Caco-2 (cell line): Measurements from ENCODE around the gene WDR6. TPM values are rescaled to one million over a fixed set of nuclear protein-coding genes. Genes with fewer than 3 reads are reported as not detected.

Experiments used
- BruUV-seq: library from RNA; stranded (reverse); fragments of 400-500 nt; replicated peaks from 2 replicates; lab custom pipeline; 2021; lab: Mats Ljungman, UMichigan
- CTCF ChIA-PET: fragments of 300-600 bp; sonication (Branson Sonifier 250); formaldehyde crosslinking; loops from one replicate; lab custom pipeline; 2022; ENCODE audit warnings: antibody characterized with exemption; lab: Charles Lee
- POLR2A ChIA-PET: fragments of 300-600 bp; sonication (Branson Sonifier 250); formaldehyde crosslinking; loops from one replicate; lab custom pipeline; 2022; ENCODE audit warnings: antibody characterized with exemption; lab: Charles Lee
- DNase-seq, 2 experiments: peaks; one replicate each; pipeline versions ENCODE4 v3.0.0 to v3.0.0-alpha.2; 2020 to 2022
- H3K27me3 ChIP-seq: replicated peaks from 2 replicates; pipeline ENCODE4 v1.6.0; 2011; ENCODE audit warnings: low read length; ENCODE audit not compliant: control insufficient read depth, insufficient read depth
- H3K36me3 ChIP-seq: 2 replicates; pipeline ENCODE4 v1.5.1; 2011; ENCODE audit warnings: low read length; ENCODE audit not compliant: control insufficient read depth, insufficient read depth
- H3K4me1 ChIP-seq: fragments of 250-450 bp; sonication (Bioruptor Pico); 2 replicates; pipeline ENCODE4 v1.5.1; 2020; ENCODE audit warnings: mild to moderate bottlenecking
- H3K4me3 ChIP-seq: 2 replicates; pipeline ENCODE4 v1.5.1; 2011; ENCODE audit warnings: low read depth, mild to moderate bottlenecking, control low read depth, low read length
- H3K9me3 ChIP-seq: fragments of 250-450 bp; sonication (Bioruptor Pico); 2 replicates; pipeline ENCODE4 v1.5.1; 2020; ENCODE audit warnings: mild to moderate bottlenecking, moderate library complexity
- H3K27ac Mint-ChIP-seq: one replicate; pipeline ENCODE4 v1.8.0; 2022; ENCODE audit warnings: mixed read lengths; ENCODE audit not compliant: unreplicated experiment
- H3K27me3 Mint-ChIP-seq: one replicate; pipeline ENCODE4 v1.8.0; 2022; ENCODE audit warnings: mixed read lengths; ENCODE audit not compliant: insufficient read depth, unreplicated experiment
- H3K36me3 Mint-ChIP-seq: one replicate; pipeline ENCODE4 v1.8.0; 2022; ENCODE audit warnings: mild to moderate bottlenecking, mixed read lengths; ENCODE audit not compliant: insufficient read depth, unreplicated experiment
- H3K4me1 Mint-ChIP-seq: one replicate; pipeline ENCODE4 v1.8.0; 2022; ENCODE audit warnings: low read depth, mixed read lengths; ENCODE audit not compliant: unreplicated experiment
- H3K4me3 Mint-ChIP-seq: one replicate; pipeline ENCODE4 v1.8.0; 2022; ENCODE audit warnings: mild to moderate bottlenecking, moderate library complexity, mixed read lengths; ENCODE audit not compliant: unreplicated experiment
- H3K9me3 Mint-ChIP-seq: one replicate; pipeline ENCODE4 v1.8.0; 2022; ENCODE audit warnings: mixed read lengths; ENCODE audit not compliant: unreplicated experiment
- intact Hi-C: fragments of 100-400 bp; cut with micrococcal nuclease; formaldehyde crosslinking; loops from one replicate; pipeline ENCODE4 v1.10.0; 2022; ENCODE audit not compliant: unreplicated experiment
- total RNA-seq: library from RNA; stranded (reverse); gene quantifications from 2 replicates; pipeline ENCODE4 v1.2.3, GENCODE V29; 2022
- TF ChIP-seq, protein P1 (sequence below), 2 experiments: fragments of 200-600 bp in 1 of 2; IDR thresholded peaks; 1 replicate in 1 of 2; 2 replicates in 1 of 2; pipeline versions ENCODE4 v1.5.1 to v1.8.0; 2011 to 2022; ENCODE audit warnings: antibody characterized with exemption in 1 of 2, control low read depth in 1 of 2, inconsistent platforms in 1 of 2, low read depth in 1 of 2, low read length in 1 of 2, mild to moderate bottlenecking in 1 of 2, moderate library complexity in 1 of 2; ENCODE audit not compliant: insufficient read depth in 1 of 2, severe bottlenecking in 1 of 2, unreplicated experiment in 1 of 2

The WDR6 gene
- total RNA-seq, 1 experiment from 2014 or later: 184 TPM

DNA sequence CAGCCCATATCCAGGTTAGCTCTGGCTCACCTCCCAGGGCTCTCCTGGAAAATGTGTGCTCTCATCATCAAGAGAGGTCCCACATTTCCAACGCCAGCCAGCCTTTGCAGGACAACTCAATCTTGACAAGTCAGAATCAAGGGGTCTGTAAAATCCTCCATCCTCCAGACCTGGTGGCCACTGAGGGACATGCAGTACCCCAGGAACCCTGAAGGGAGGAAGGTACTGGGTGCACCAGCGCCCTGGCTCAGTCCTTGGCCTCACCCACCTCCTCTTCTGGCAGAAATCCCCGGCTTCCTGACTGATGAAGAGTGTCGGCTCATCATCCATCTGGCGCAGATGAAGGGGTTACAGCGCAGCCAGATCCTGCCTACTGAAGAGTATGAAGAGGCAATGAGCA, 6.0 kb upstream of the WDR6 start:
- Mint-ChIP-seq H3K36me3 (peaks cover 17% of the 10 kb centered on the region), H3K4me3 (no peak overlapping the region), H3K27me3 (no peaks in the 10 kb centered on the region), H3K4me1 (no peaks in the 10 kb centered on the region), H3K9me3 (no peaks in the 10 kb centered on the region), H3K27ac (no peak overlapping the region)
- Histone ChIP-seq H3K36me3 (peaks cover 2% of the 10 kb centered on the region; the same call in 1 of the 2 replicates), H3K4me1 (peaks cover 17% of the 10 kb centered on the region), H3K9me3 (no peaks in the 10 kb centered on the region), H3K4me3 (no peak overlapping the region), H3K27me3 (no peaks in the 10 kb centered on the region)
- no peak for DNase-seq
- no TSS peak for BruUV-seq
- TF ChIP-seq, protein P1, sequence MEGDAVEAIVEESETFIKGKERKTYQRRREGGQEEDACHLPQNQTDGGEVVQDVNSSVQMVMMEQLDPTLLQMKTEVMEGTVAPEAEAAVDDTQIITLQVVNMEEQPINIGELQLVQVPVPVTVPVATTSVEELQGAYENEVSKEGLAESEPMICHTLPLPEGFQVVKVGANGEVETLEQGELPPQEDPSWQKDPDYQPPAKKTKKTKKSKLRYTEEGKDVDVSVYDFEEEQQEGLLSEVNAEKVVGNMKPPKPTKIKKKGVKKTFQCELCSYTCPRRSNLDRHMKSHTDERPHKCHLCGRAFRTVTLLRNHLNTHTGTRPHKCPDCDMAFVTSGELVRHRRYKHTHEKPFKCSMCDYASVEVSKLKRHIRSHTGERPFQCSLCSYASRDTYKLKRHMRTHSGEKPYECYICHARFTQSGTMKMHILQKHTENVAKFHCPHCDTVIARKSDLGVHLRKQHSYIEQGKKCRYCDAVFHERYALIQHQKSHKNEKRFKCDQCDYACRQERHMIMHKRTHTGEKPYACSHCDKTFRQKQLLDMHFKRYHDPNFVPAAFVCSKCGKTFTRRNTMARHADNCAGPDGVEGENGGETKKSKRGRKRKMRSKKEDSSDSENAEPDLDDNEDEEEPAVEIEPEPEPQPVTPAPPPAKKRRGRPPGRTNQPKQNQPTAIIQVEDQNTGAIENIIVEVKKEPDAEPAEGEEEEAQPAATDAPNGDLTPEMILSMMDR (IDR thresholded peaks at IDR 0.05; ENCODE audit: insufficient read depth in 1 of 2, low read depth in 1 of 2, low read length in 1 of 2, severe bottlenecking in 1 of 2, unreplicated experiment in 1 of 2): peak in 1 of 2 experiments; percentile 2
- POLR2A ChIA-PET: no interaction called here
- intact Hi-C loops: no loop called here
- CTCF ChIA-PET: no interaction called here

DNA sequence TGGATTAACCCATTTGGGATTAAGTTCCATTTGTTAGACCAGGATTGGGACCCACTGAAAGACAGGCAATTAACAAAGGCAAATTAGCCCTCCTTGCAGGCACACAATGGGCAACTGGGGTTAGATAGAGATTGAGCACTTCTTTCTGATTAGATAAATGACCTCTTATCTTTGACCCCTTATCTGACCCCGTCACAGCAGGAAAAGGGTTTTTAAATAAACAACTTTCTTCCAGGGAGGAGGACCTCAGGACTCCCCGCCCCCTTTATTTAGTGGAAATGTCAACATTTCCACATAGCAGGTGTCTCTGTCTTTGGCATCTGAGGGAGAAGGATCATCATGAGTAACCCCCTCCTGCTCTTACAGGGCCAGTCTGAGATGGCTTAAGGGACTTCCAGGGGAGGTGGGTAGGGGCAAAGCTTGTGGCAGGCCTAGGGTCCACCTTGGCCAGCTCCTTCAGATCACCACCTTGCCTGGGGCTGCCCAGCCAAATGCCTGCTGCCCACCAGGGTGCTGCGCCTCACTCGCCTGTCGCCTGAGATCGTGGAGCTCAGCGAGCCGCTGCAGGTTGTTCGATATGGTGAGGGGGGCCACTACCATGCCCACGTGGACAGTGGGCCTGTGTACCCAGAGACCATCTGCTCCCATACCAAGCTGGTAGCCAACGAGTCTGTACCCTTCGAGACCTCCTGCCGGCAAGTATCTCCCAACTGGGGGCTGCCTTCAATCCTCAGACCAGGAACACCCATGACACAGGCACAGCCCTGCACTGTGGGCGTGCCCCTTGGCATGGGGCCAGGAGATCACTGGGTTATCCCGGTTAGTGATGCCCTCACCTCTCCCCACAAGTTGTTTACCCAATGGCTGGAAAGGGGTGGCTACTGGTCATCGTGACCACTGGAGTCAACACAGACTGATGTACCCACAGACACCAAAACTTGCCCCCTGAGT, 2.6 kb upstream of the WDR6 start:
- Mint-ChIP-seq H3K4me3 (no peak overlapping the region), H3K36me3 (peaks cover 50% of the 10 kb centered on the region), H3K27me3 (no peaks in the 10 kb centered on the region), H3K27ac (no peak overlapping the region), H3K9me3 (no peaks in the 10 kb centered on the region), H3K4me1 (peaks cover 13% of the 10 kb centered on the region)
- no peaks in the 10 kb centered on the region; the same call in 1 of the 2 replicates for H3K36me3 ChIP-seq
- H3K27me3 ChIP-seq: no peaks in the 10 kb centered on the region
- ChIA-PET CTCF (interaction anchor here (1.5 kb wide), 1 partner anchor 17 kb away, joined by 7 read pairs; no protein-coding TSS in a partner anchor), POLR2A (interaction anchor here (0.6 kb wide), 1 partner anchor 288 kb away, joined by 3 read pairs; no protein-coding TSS in a partner anchor)
- no TSS peak for BruUV-seq
- DNase-seq: no peak
- no peaks in the 10 kb centered on the region for H3K9me3 ChIP-seq
- intact Hi-C loops: no loop called here
- H3K4me3 ChIP-seq: no peak overlapping the region
- TF ChIP-seq, protein P1 (IDR thresholded peaks at IDR 0.05; ENCODE audit: insufficient read depth in 1 of 2, low read depth in 1 of 2, low read length in 1 of 2, severe bottlenecking in 1 of 2, unreplicated experiment in 1 of 2): no peak
- H3K4me1 ChIP-seq: peaks cover 26% of the 10 kb centered on the region

DNA sequence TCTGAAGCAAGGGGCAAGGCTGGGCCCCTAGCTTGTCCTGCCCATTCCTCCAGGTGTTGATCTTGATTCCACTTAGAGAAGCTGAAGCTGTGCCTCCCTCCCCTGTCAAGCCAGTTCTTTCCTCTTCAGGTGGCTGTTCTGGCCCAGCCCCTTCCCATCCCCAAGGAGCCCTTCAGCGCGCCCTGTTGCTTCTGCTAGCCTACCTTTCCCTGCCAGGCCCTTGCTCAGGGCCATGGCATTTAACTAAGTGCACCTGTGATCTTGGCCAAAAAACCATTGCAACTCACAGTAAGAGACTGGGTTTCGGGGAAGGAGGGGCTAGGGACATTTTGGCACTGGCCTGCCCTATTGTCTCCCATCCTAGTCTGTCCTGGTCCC, 1.9 kb upstream of the WDR6 start:
- intact Hi-C loops: no loop called here
- no peaks in the 10 kb centered on the region for H3K9me3 ChIP-seq
- ChIA-PET CTCF (interaction anchor here (1.5 kb wide), 1 partner anchor 17 kb away, joined by 7 read pairs; no protein-coding TSS in a partner anchor), POLR2A (no interaction called here)
- no peak overlapping the region for H3K4me3 ChIP-seq
- H3K9me3 Mint-ChIP-seq: no peaks in the 10 kb centered on the region
- peaks cover 26% of the 10 kb centered on the region for H3K4me1 ChIP-seq
- no peak overlapping the region for H3K27ac Mint-ChIP-seq
- H3K4me1 Mint-ChIP-seq: peaks cover 13% of the 10 kb centered on the region
- TF ChIP-seq, protein P1 (IDR thresholded peaks at IDR 0.05; ENCODE audit: insufficient read depth in 1 of 2, low read depth in 1 of 2, low read length in 1 of 2, severe bottlenecking in 1 of 2, unreplicated experiment in 1 of 2): no peak
- no peak for DNase-seq
- H3K4me3 Mint-ChIP-seq: no peak overlapping the region
- no TSS peak for BruUV-seq
- no peaks in the 10 kb centered on the region for H3K27me3 ChIP-seq
- H3K27me3 Mint-ChIP-seq: no peaks in the 10 kb centered on the region
- peaks cover 55% of the 10 kb centered on the region for H3K36me3 Mint-ChIP-seq
- H3K36me3 ChIP-seq: no peaks in the 10 kb centered on the region; the same call in 1 of the 2 replicates
